ENCODE results near the gene COQ8A. TPM values are rescaled to one million over a fixed set of nuclear protein-coding genes. Genes with fewer than 3 reads are reported as not detected.

COQ8A gene
- polyA plus RNA-seq, 1 of the 3 experiments (the other 2 are of a cell fraction) = 11.8 TPM

GRCh38 chr1:226966683-226967082, 26.6 kb downstream of the COQ8A start:
- WGBS (ENCODE audit: low lambda C conversion rate) = 99% methylated on average over 4 of the region's 4 CpGs
- DNase-seq = no peak
- Histone ChIP-seq H3K79me2 (ENCODE audit: insufficient read depth) (no peaks in the 10 kb centered on the region), H3F3A (replicated peaks; ENCODE audit: insufficient read depth) (no peaks in the 10 kb centered on the region), H3K9ac (no peak overlapping the region), H3K27ac (ENCODE audit: low read depth in 2 of 2, low read length in 1 of 2) (no peak overlapping the region), H3K9me2 (no peaks in the 10 kb centered on the region), H3K4me1 (ENCODE audit: control insufficient read depth in 1 of 2, insufficient read depth in 2 of 2, low read depth in 1 of 2, low read length in 1 of 2) (no peaks in the 10 kb centered on the region), H3K4me2 (no peak overlapping the region), H4K20me1 (ENCODE audit: insufficient read depth) (no peaks in the 10 kb centered on the region), H3K9me3 (no peaks in the 10 kb centered on the region), H3K4me3 (ENCODE audit: low read depth in 2 of 2, low read length in 1 of 2) (no peak overlapping the region), H3K36me3 (replicated peaks in 1 of 2; ENCODE audit: control insufficient read depth in 1 of 2, insufficient read depth in 2 of 2, low read length in 1 of 2) (peaks cover 0 to 3% of the 10 kb centered on the region in 2 experiments), H2AFZ (ENCODE audit: low read depth) (no peak overlapping the region), H3K27me3 (ENCODE audit: insufficient read depth) (no peaks in the 10 kb centered on the region)
- no peak for TF ChIP-seq SMC3 (IDR thresholded peaks at IDR 0.05; ENCODE audit: low read depth, low read length)
- TF ChIP-seq TEAD4 (IDR thresholded peaks at IDR 0.05; ENCODE audit: borderline replicate concordance, insufficient read depth) = no peak
- no peak for TF ChIP-seq MXI1 (IDR thresholded peaks at IDR 0.05; ENCODE audit: low read depth, low read length)
- TF ChIP-seq REST (IDR thresholded peaks at IDR 0.05; ENCODE audit: low read depth, low read length) = peak; percentile 59; the same call in 1 of the 2 replicates
- TF ChIP-seq FOXJ3 (CRISPR knock-in tag; IDR thresholded peaks at IDR 0.05) = no peak
- TF ChIP-seq RXRA (IDR thresholded peaks at IDR 0.05; ENCODE audit: borderline replicate concordance, low read depth) = no peak
- no peak for TF ChIP-seq MEF2A (IDR thresholded peaks at IDR 0.05; ENCODE audit: borderline replicate concordance, low read depth)
- no peak for TF ChIP-seq FOXM1 (IDR thresholded peaks at IDR 0.05; ENCODE audit: low read depth)
- ChIA-PET CTCF (no interaction called here), POLR2A (no interaction called here)

GRCh38 chr1:226967665-226968064, 27.6 kb downstream of the COQ8A start:
- ChIA-PET POLR2A (no interaction called here), CTCF (no interaction called here)
- Histone ChIP-seq H3K36me3 (replicated peaks in 1 of 2; ENCODE audit: control insufficient read depth in 1 of 2, insufficient read depth in 2 of 2, low read length in 1 of 2) (peaks cover 0 to 3% of the 10 kb centered on the region in 2 experiments), H3K27me3 (ENCODE audit: insufficient read depth) (no peaks in the 10 kb centered on the region), H4K20me1 (ENCODE audit: insufficient read depth) (no peaks in the 10 kb centered on the region), H3K4me1 (ENCODE audit: control insufficient read depth in 1 of 2, insufficient read depth in 2 of 2, low read depth in 1 of 2, low read length in 1 of 2) (no peaks in the 10 kb centered on the region), H3F3A (replicated peaks; ENCODE audit: insufficient read depth) (no peaks in the 10 kb centered on the region), H2AFZ (ENCODE audit: low read depth) (no peak overlapping the region), H3K9me2 (no peaks in the 10 kb centered on the region), H3K9ac (no peak overlapping the region), H3K27ac (ENCODE audit: low read depth in 2 of 2, low read length in 1 of 2) (no peak overlapping the region), H3K9me3 (no peaks in the 10 kb centered on the region), H3K4me3 (ENCODE audit: low read depth in 2 of 2, low read length in 1 of 2) (no peak overlapping the region), H3K4me2 (no peak overlapping the region), H3K79me2 (ENCODE audit: insufficient read depth) (no peaks in the 10 kb centered on the region)
- no peak for DNase-seq
- 81% methylated on average over 3 of the region's 3 CpGs for WGBS (ENCODE audit: low lambda C conversion rate)
- TF ChIP-seq IRF3 (IDR thresholded peaks at IDR 0.05; ENCODE audit: low read depth, low read length) (no peak), TCF12 (IDR thresholded peaks at IDR 0.05) (no peak), CHD2 (IDR thresholded peaks at IDR 0.05; ENCODE audit: low read length, partially characterized antibody) (no peak), GATA2 (CRISPR knock-in tag; IDR thresholded peaks at IDR 0.05) (no peak), ZBTB33 (IDR thresholded peaks at IDR 0.05; ENCODE audit: borderline replicate concordance, low read depth) (no peak), PBX3 (IDR thresholded peaks at IDR 0.05) (no peak), RAD21 (IDR thresholded peaks at IDR 0.05; ENCODE audit: low read length) (no peak), EZH2phosphoT487 (IDR thresholded peaks at IDR 0.05; ENCODE audit: borderline replicate concordance, low read depth) (no peak), RXRA (IDR thresholded peaks at IDR 0.05; ENCODE audit: borderline replicate concordance, low read depth) (no peak), REST (IDR thresholded peaks at IDR 0.05; ENCODE audit: low read depth, low read length) (no peak), MXI1 (IDR thresholded peaks at IDR 0.05; ENCODE audit: low read depth, low read length) (no peak)
